Measurements from ENCODE around the gene YWHAG. TPM values are rescaled to one million over a fixed set of nuclear protein-coding genes. Genes with fewer than 3 reads are reported as not detected.

The YWHAG gene
- total and polyA plus RNA-seq, 2 of the 13 experiments (the other 11 are each of a cell fraction or from before 2014, with no cell fraction given) = 36.9 to 67.5 TPM

GRCh38 chr7:76291351-76292212 lies 67.2 kb downstream of the YWHAG start (continued):
- no peak for TF ChIP-seq ZBTB34 (CRISPR knock-in tag; IDR thresholded peaks at IDR 0.05)
- TF ChIP-seq ZNF383 (CRISPR knock-in tag; IDR thresholded peaks at IDR 0.05; ENCODE audit: borderline replicate concordance) = 0 out of 2 replicates have a peak, but pooled peaks have one; percentile 17
- no peak for TF ChIP-seq ZSCAN9 (CRISPR knock-in tag; IDR thresholded peaks at IDR 0.05; ENCODE audit: borderline replicate concordance)
- TF ChIP-seq ZNF678 (CRISPR knock-in tag; IDR thresholded peaks at IDR 0.05) = no peak
- TF ChIP-seq ZNF318 (CRISPR knock-in tag; IDR thresholded peaks at IDR 0.05) = no peak
- TF ChIP-seq ARID3A (IDR thresholded peaks at IDR 0.05; ENCODE audit: low read depth, low read length) = no peak
- TF ChIP-seq HIVEP1 (CRISPR knock-in tag; IDR thresholded peaks at IDR 0.05) = peak; percentile 38; the same call in 1 of the 2 replicates
- peak; percentile 73; the same call in 1 of the 2 replicates for TF ChIP-seq PCBP1 (IDR thresholded peaks at IDR 0.05; ENCODE audit: borderline replicate concordance, low read depth, low read length)
- TF ChIP-seq ZNF768 (CRISPR knock-in tag; IDR thresholded peaks at IDR 0.05) = peak; percentile 67
- no peak for TF ChIP-seq JARID2 (CRISPR knock-in tag; IDR thresholded peaks at IDR 0.05; ENCODE audit: insufficient replicate concordance)
- peak; percentile 78 for TF ChIP-seq ZNF740 (CRISPR knock-in tag; IDR thresholded peaks at IDR 0.05)
- TF ChIP-seq PRMT3 (CRISPR knock-in tag; IDR thresholded peaks at IDR 0.05; ENCODE audit: borderline replicate concordance, low read depth) = no peak
- peak; percentile 68; the same call in 1 of the 2 replicates for TF ChIP-seq ZNF770 (CRISPR knock-in tag; IDR thresholded peaks at IDR 0.05)
- peak; percentile 47; the same call in 1 of the 2 replicates for TF ChIP-seq NCOA2 (CRISPR knock-in tag; IDR thresholded peaks at IDR 0.05)
